Liver (tissue), 3 donors: ENCODE measurements around the gene VPS26B.

ENCODE experiments used
- TF ChIP-seq, protein P1 (sequence below): fragments of 150-350 bp; IDR thresholded peaks from 2 replicates; pipeline ENCODE4 v1.5.1; 2017; ENCODE audit warnings: improper control_type of control experiment, low read depth, low read length; ENCODE audit not compliant: missing input control
- TF ChIP-seq, protein P2 (sequence below): IDR thresholded peaks from 2 replicates; pipeline ENCODE4 v1.6.1; 2016; ENCODE audit warnings: antibody characterized with exemption
- TF ChIP-seq, protein P3 (sequence below): IDR thresholded peaks from 2 replicates; pipeline ENCODE4 v1.6.1; 2016; ENCODE audit warnings: antibody characterized with exemption
- donor health status: healthy.
- donor health status: healthy.

- TF ChIP-seq, protein P1, sequence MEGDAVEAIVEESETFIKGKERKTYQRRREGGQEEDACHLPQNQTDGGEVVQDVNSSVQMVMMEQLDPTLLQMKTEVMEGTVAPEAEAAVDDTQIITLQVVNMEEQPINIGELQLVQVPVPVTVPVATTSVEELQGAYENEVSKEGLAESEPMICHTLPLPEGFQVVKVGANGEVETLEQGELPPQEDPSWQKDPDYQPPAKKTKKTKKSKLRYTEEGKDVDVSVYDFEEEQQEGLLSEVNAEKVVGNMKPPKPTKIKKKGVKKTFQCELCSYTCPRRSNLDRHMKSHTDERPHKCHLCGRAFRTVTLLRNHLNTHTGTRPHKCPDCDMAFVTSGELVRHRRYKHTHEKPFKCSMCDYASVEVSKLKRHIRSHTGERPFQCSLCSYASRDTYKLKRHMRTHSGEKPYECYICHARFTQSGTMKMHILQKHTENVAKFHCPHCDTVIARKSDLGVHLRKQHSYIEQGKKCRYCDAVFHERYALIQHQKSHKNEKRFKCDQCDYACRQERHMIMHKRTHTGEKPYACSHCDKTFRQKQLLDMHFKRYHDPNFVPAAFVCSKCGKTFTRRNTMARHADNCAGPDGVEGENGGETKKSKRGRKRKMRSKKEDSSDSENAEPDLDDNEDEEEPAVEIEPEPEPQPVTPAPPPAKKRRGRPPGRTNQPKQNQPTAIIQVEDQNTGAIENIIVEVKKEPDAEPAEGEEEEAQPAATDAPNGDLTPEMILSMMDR: no peak
- TF ChIP-seq, protein P2, sequence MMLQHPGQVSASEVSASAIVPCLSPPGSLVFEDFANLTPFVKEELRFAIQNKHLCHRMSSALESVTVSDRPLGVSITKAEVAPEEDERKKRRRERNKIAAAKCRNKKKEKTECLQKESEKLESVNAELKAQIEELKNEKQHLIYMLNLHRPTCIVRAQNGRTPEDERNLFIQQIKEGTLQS: no peak
- TF ChIP-seq, protein P3, sequence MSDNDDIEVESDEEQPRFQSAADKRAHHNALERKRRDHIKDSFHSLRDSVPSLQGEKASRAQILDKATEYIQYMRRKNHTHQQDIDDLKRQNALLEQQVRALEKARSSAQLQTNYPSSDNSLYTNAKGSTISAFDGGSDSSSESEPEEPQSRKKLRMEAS: no peak
These were observed 2.4 kb downstream of the VPS26B start for GRCh38 chr11:134226806-134227325.
